ENCODE measurements around the gene JAKMIP1.

DNA sequence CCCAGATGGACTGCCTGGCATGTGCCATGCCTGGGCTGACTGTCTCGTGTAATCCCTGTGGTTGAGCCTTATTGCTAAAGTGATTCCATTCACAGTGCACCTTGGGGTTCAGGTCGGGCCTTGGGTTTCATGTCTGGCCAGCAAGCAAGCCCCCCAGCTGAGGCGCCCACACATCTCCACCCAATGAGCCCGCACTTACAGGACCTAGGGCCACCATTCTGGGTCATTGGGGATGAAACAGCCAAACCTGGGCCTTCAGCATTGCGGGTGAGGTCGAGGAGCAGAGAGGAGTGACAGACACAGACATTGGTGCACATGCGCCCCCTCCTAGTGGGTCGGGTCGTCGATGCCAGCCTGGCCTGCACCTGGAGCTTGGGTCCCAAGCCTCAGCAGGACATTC lies 48.0 kb upstream of the JAKMIP1 start:
- TF ChIP-seq CTCF (IDR thresholded peaks at IDR 0.05) (no peak), POLR2A (IDR thresholded peaks at IDR 0.05) (no peak)

Measured in lower leg skin (tissue), 3 donors.